Measurements from ENCODE around the gene TULP4.

Gene TULP4

DNA sequence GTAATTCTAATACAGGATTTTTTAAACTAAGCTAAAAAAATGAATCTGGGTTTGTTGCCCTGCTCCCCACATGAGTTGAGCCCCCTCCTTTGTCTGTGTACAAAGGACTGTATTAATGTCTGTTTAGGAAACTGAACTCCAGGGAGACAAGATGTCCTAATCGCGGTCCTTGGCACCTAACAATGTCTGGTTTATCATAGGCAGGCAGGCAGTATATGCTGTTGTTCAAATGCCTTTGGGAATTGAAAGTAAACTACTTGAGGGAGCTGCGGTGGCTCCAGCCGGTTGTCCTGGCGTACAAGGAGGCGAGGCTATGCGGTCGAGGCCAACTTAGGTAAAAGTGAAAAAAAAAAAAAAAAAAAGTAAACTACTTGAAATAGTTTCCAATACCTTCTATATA, 98.5 kb downstream of the TULP4 start:
- Histone ChIP-seq H3K79me1 (ENCODE audit: low read length) (peaks cover 3% of the 10 kb centered on the region), H3K4me1 (ENCODE audit: control insufficient read depth in 1 of 2, insufficient read depth in 2 of 2, low read length in 2 of 2) (peaks cover 2 to 6% of the 10 kb centered on the region in 2 experiments), H3K27me3 (ENCODE audit: insufficient read depth, low read length) (no peaks in the 10 kb centered on the region), H3K79me2 (ENCODE audit: control insufficient read depth, insufficient read depth, low read length, poor library complexity) (peaks cover 2% of the 10 kb centered on the region), H4K12ac (ENCODE audit: low read depth, low read length) (no peak overlapping the region), H2BK120ac (ENCODE audit: insufficient read depth, low read length, poor library complexity) (no peak overlapping the region), H3K27ac (ENCODE audit: low read depth, low read length) (no peak overlapping the region), H3K18ac (ENCODE audit: low read length) (no peak overlapping the region), H4K8ac (ENCODE audit: low read depth, low read length) (no peak overlapping the region), H3K23ac (ENCODE audit: low read length) (no peak overlapping the region), H2AFZ (ENCODE audit: insufficient read depth, low read length, poor library complexity) (no peak overlapping the region), H3K4ac (ENCODE audit: low read depth, low read length) (no peak overlapping the region), H2BK5ac (ENCODE audit: low read depth, low read length, poor library complexity) (no peak overlapping the region), H3K14ac (ENCODE audit: low read length) (no peak overlapping the region), H3K9me3 (ENCODE audit: insufficient read depth, low read depth, low read length) (peaks cover 2% of the 10 kb centered on the region), H3K36me3 (ENCODE audit: control insufficient read depth in 1 of 2, insufficient read depth in 2 of 2, low read length in 2 of 2) (peaks cover 3 to 14% of the 10 kb centered on the region in 2 experiments), H3K4me2 (ENCODE audit: low read length) (no peak overlapping the region), H2BK12ac (ENCODE audit: low read length) (no peak overlapping the region), H3K4me3 (ENCODE audit: low read depth, low read length) (no peak overlapping the region), H4K91ac (ENCODE audit: low read depth, low read length) (no peak overlapping the region), H2AK5ac (ENCODE audit: low read length) (no peak overlapping the region), H3K9ac (ENCODE audit: low read length) (no peak overlapping the region)
- DNase-seq = no peak
- WGBS (ENCODE audit: extremely low coverage, insufficient coverage, insufficient read length) = no CpG with 5 or more reads among the region's 8 CpGs

DNA sequence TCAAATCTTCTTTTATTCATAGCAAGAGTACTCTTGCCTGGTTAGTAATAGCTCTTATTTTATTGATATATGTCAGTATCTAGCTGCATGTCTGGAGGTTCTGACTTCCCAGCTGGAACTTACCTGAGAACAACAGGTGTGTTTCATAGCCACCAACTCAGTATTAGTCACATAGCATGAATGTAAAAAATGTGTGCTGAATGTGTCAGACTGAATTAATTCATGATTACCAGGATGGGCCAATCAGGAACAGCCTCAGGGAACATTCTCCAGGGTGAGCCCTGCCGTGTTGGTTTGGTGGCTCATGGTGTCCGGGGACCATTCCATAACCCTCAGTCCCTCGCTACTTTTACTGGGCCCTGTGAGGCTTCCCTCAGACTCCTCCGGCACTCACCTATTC, 99.7 kb downstream of the TULP4 start:
- Histone ChIP-seq H4K8ac (ENCODE audit: low read depth, low read length) (no peak overlapping the region), H2AK5ac (ENCODE audit: low read length) (no peak overlapping the region), H4K91ac (ENCODE audit: low read depth, low read length) (no peak overlapping the region), H3K14ac (ENCODE audit: low read length) (no peak overlapping the region), H3K4ac (ENCODE audit: low read depth, low read length) (no peak overlapping the region), H3K27ac (ENCODE audit: low read depth, low read length) (no peak overlapping the region), H2BK5ac (ENCODE audit: low read depth, low read length, poor library complexity) (no peak overlapping the region), H3K9me3 (ENCODE audit: insufficient read depth, low read depth, low read length) (peaks cover 2% of the 10 kb centered on the region), H2BK12ac (ENCODE audit: low read length) (no peak overlapping the region), H3K4me2 (ENCODE audit: low read length) (no peak overlapping the region), H3K27me3 (ENCODE audit: insufficient read depth, low read length) (no peaks in the 10 kb centered on the region), H3K9ac (ENCODE audit: low read length) (no peak overlapping the region), H3K36me3 (ENCODE audit: control insufficient read depth in 1 of 2, insufficient read depth in 2 of 2, low read length in 2 of 2) (peaks cover 5 to 11% of the 10 kb centered on the region in 2 experiments), H3K18ac (ENCODE audit: low read length) (no peak overlapping the region), H3K79me2 (ENCODE audit: control insufficient read depth, insufficient read depth, low read length, poor library complexity) (no peaks in the 10 kb centered on the region), H4K12ac (ENCODE audit: low read depth, low read length) (no peak overlapping the region), H2BK120ac (ENCODE audit: insufficient read depth, low read length, poor library complexity) (no peak overlapping the region), H2AFZ (ENCODE audit: insufficient read depth, low read length, poor library complexity) (no peak overlapping the region), H3K79me1 (ENCODE audit: low read length) (no peaks in the 10 kb centered on the region), H3K23ac (ENCODE audit: low read length) (no peak overlapping the region), H3K4me1 (ENCODE audit: control insufficient read depth in 1 of 2, insufficient read depth in 2 of 2, low read length in 2 of 2) (peaks cover 2 to 3% of the 10 kb centered on the region in 2 experiments), H3K4me3 (ENCODE audit: low read depth, low read length) (no peak overlapping the region)
- no CpG with 5 or more reads among the region's 4 CpGs for WGBS (ENCODE audit: extremely low coverage, insufficient coverage, insufficient read length)
- peak; percentile 92 to 98 for DNase-seq

DNA sequence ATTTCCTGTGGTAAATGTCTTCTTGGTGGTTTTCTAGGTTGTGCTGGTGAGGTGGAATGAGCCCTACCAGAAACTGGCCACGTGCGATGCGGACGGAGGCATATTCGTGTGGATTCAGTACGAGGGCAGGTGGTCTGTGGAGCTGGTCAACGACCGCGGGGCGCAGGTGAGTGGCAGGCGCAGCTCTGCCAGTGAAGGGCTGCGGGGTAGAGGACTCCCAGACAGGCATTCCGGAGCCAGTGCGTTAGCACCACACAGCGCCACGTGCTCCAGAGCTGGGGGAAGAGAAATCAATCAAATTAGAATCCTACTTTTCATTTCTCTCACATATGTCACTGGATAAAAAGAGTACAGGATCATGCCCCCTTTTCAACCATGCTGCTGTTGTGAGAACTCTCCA, 100.8 kb downstream of the TULP4 start:
- H2AK5ac ChIP-seq (ENCODE audit: low read length) = no peak overlapping the region
- no peak overlapping the region for H2BK5ac ChIP-seq (ENCODE audit: low read depth, low read length, poor library complexity)
- no peak overlapping the region for H3K9ac ChIP-seq (ENCODE audit: low read length)

GRCh38 chr6:158413814-158414565, 101.7 kb downstream of the TULP4 start:
- peaks cover 2% of the 10 kb centered on the region for H3K9me3 ChIP-seq (ENCODE audit: insufficient read depth, low read depth, low read length)
- no peak overlapping the region for H2AFZ ChIP-seq (ENCODE audit: insufficient read depth, low read length, poor library complexity)
- no peaks in the 10 kb centered on the region for H3K4me1 ChIP-seq (ENCODE audit: control insufficient read depth in 1 of 2, insufficient read depth in 2 of 2, low read length in 2 of 2)
- no peak overlapping the region for H3K4me3 ChIP-seq (ENCODE audit: low read depth, low read length)
- no peak overlapping the region for H4K12ac ChIP-seq (ENCODE audit: low read depth, low read length)
- no peak overlapping the region for H4K91ac ChIP-seq (ENCODE audit: low read depth, low read length)
- H3K9ac ChIP-seq (ENCODE audit: low read length) = no peak overlapping the region
- H3K36me3 ChIP-seq (ENCODE audit: control insufficient read depth in 1 of 2, insufficient read depth in 2 of 2, low read length in 2 of 2) = peaks cover 5 to 10% of the 10 kb centered on the region in 2 experiments
- H2AK5ac ChIP-seq (ENCODE audit: low read length) = no peak overlapping the region
- no peak overlapping the region for H2BK5ac ChIP-seq (ENCODE audit: low read depth, low read length, poor library complexity)
- no peak overlapping the region for H3K4ac ChIP-seq (ENCODE audit: low read depth, low read length)
- no peak overlapping the region for H4K8ac ChIP-seq (ENCODE audit: low read depth, low read length)
- no peak overlapping the region for H3K23ac ChIP-seq (ENCODE audit: low read length)
- no CpG with 5 or more reads among the region's 5 CpGs for WGBS (ENCODE audit: extremely low coverage, insufficient coverage, insufficient read length)
- no peak overlapping the region for H2BK12ac ChIP-seq (ENCODE audit: low read length)
- no peak for DNase-seq
- no peak overlapping the region for H3K14ac ChIP-seq (ENCODE audit: low read length)
- no peak overlapping the region for H2BK120ac ChIP-seq (ENCODE audit: insufficient read depth, low read length, poor library complexity)
- H3K18ac ChIP-seq (ENCODE audit: low read length) = no peak overlapping the region
- H3K27ac ChIP-seq (ENCODE audit: low read depth, low read length) = no peak overlapping the region
- H3K79me1 ChIP-seq (ENCODE audit: low read length) = no peaks in the 10 kb centered on the region
- H3K27me3 ChIP-seq (ENCODE audit: insufficient read depth, low read length) = no peaks in the 10 kb centered on the region
- no peaks in the 10 kb centered on the region for H3K79me2 ChIP-seq (ENCODE audit: control insufficient read depth, insufficient read depth, low read length, poor library complexity)
- H3K4me2 ChIP-seq (ENCODE audit: low read length) = no peak overlapping the region

More for the DNA sequence above, 100.8 kb downstream of the TULP4 start:
- no peak overlapping the region for H2BK12ac ChIP-seq (ENCODE audit: low read length)
- H3K23ac ChIP-seq (ENCODE audit: low read length) = no peak overlapping the region
- no peaks in the 10 kb centered on the region for H3K27me3 ChIP-seq (ENCODE audit: insufficient read depth, low read length)
- no peak overlapping the region for H3K18ac ChIP-seq (ENCODE audit: low read length)
- no peak overlapping the region for H3K4me3 ChIP-seq (ENCODE audit: low read depth, low read length)
- H3K9me3 ChIP-seq (ENCODE audit: insufficient read depth, low read depth, low read length) = peaks cover 2% of the 10 kb centered on the region
- peaks cover 2 to 3% of the 10 kb centered on the region in 2 experiments for H3K4me1 ChIP-seq (ENCODE audit: control insufficient read depth in 1 of 2, insufficient read depth in 2 of 2, low read length in 2 of 2)
- no peak overlapping the region for H4K91ac ChIP-seq (ENCODE audit: low read depth, low read length)
- H3K4me2 ChIP-seq (ENCODE audit: low read length) = no peak overlapping the region
- DNase-seq = no peak
- H3K27ac ChIP-seq (ENCODE audit: low read depth, low read length) = no peak overlapping the region
- H4K8ac ChIP-seq (ENCODE audit: low read depth, low read length) = no peak overlapping the region
- no CpG with 5 or more reads among the region's 16 CpGs for WGBS (ENCODE audit: extremely low coverage, insufficient coverage, insufficient read length)
- H3K36me3 ChIP-seq (ENCODE audit: control insufficient read depth in 1 of 2, insufficient read depth in 2 of 2, low read length in 2 of 2) = peaks cover 5 to 10% of the 10 kb centered on the region in 2 experiments
- H4K12ac ChIP-seq (ENCODE audit: low read depth, low read length) = no peak overlapping the region
- H3K79me1 ChIP-seq (ENCODE audit: low read length) = no peaks in the 10 kb centered on the region
- H2AFZ ChIP-seq (ENCODE audit: insufficient read depth, low read length, poor library complexity) = no peak overlapping the region
- no peak overlapping the region for H3K14ac ChIP-seq (ENCODE audit: low read length)
- H3K79me2 ChIP-seq (ENCODE audit: control insufficient read depth, insufficient read depth, low read length, poor library complexity) = no peaks in the 10 kb centered on the region
- no peak overlapping the region for H3K4ac ChIP-seq (ENCODE audit: low read depth, low read length)
- no peak overlapping the region for H2BK120ac ChIP-seq (ENCODE audit: insufficient read depth, low read length, poor library complexity)
